ENCODE data around the gene NOTCH2NLA. TPM values are rescaled to one million over a fixed set of nuclear protein-coding genes. Genes with fewer than 3 reads are reported as not detected.
A peak's percentile ranks its signal among the peaks of the same experiment; 100 is the strongest.
"Not testable (repeated sequence)": the region's sequence is repeated elsewhere in the genome, so short reads cannot be mapped to it uniquely, and the experiment has no call there.

The NOTCH2NLA gene
- polyA plus RNA-seq: 30.4 to 44.1 TPM (median 31.0 TPM) in 3 replicates
- 38.0 TPM for polyA plus RNA-seq (2011; ENCODE audit: low read depth)
- 33.6 and 34.7 TPM in 2 replicates for polyA plus RNA-seq (2011; cell fraction: cytosol; rRNA removed)
- 53.1 and 53.6 TPM in 2 replicates for polyA plus RNA-seq (2011; cell fraction: nucleus; rRNA removed)
- 28.5 and 53.3 TPM in 2 replicates for polyA plus RNA-seq (2012; ENCODE audit: low replicate concordance)
- 104 to 211 TPM (median 161 TPM) in 3 replicates for polyA minus RNA-seq
- polyA minus RNA-seq (2011; cell fraction: cytosol; rRNA and poly(A)+ RNA removed): 59.5 TPM
- polyA minus RNA-seq (2011; cell fraction: nucleus; rRNA and poly(A)+ RNA removed): 146 and 234 TPM in 2 replicates

DNA sequence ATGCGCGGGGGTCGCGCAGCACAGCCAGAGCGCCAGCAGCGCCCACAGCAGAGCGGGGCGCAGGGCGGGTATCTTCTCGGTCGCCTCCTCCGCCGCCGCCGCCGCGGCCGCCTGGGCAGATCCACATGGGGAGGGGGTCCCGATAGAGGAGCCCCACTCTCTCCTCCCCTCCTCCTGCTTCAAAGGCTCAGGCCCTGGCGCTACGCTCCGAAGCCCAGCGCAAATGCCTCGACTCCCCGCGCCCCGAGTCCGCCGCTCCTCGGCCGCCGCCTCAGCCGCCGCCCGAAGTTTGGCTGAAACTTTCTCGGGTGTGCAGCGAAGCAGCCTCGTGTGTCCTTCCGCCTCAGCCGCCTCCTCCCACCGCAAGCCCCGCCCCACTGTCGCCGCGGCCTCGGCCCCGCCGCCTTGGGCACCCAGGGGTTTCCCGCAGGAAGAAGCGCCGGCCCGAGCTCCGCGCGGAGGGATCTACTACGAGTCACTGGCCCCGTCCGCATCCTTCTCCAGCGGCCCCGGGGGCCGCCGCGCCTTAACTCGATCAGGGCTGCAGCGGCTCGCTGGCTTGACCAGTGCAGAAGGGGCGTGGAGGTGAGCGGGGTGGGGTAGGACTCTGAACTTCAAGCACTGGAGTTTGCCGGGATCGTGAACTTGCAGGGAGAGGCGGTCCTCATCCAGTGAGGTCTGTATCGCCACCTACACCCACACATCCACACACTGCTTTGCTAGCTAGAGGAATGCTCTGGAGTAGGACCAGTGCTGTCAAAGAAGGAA lies at the start of gene NOTCH2NLA:
TSS of gene NOTCH2NLA (minus strand) at position 312 of the 768 bp plus-strand sequence. CDS start 39,684 bp downstream, outside the sequence.
- Histone ChIP-seq H3K9ac (ENCODE audit: control insufficient read depth, extremely low read depth, insufficient read depth, low read length) (peak within 1 kb of the TSS; percentile 73), H3K27ac (ENCODE audit: control insufficient read depth, insufficient read depth, low read length) (peak within 1 kb of the TSS; percentile 52), H3K4me3 (ENCODE audit: control insufficient read depth in 2 of 3, extremely low read depth in 1 of 3, insufficient read depth in 2 of 3, low read depth in 1 of 3, low read length in 3 of 3) (peak within 1 kb of the TSS in 2 of 3 experiments; percentile 38 to 51)
- H3K4me2 ChIP-seq (ENCODE audit: control insufficient read depth, extremely low read depth, insufficient read depth, low read depth, low read length); H3K79me2 ChIP-seq (ENCODE audit: control insufficient read depth, insufficient read depth, low read length); H3K9me3 ChIP-seq (ENCODE audit: control insufficient read depth, low read depth, low read length); H2AFZ ChIP-seq (ENCODE audit: control insufficient read depth, low read length); H3K9me1 ChIP-seq (ENCODE audit: control insufficient read depth, extremely low read depth, insufficient read depth, low read length); H3K4me1 ChIP-seq (ENCODE audit: control insufficient read depth, extremely low read depth, insufficient read depth, low read length); dilution Hi-C loops (cut with MboI; ENCODE audit: extremely low pct_ligation_motif_present, low sequenced_read_pairs); FAIRE-seq; H4K20me1 ChIP-seq (ENCODE audit: control insufficient read depth, extremely low read depth, insufficient read depth, low read length); DNase-seq (ENCODE audit: low read depth, low spot score); H3K36me3 ChIP-seq (ENCODE audit: control insufficient read depth in 2 of 2, extremely low read depth in 1 of 2, insufficient read depth in 2 of 2, low read length in 2 of 2); H3K27me3 ChIP-seq (ENCODE audit: control insufficient read depth, extremely low read depth, insufficient read depth, low read length): not testable (repeated sequence)

DNA sequence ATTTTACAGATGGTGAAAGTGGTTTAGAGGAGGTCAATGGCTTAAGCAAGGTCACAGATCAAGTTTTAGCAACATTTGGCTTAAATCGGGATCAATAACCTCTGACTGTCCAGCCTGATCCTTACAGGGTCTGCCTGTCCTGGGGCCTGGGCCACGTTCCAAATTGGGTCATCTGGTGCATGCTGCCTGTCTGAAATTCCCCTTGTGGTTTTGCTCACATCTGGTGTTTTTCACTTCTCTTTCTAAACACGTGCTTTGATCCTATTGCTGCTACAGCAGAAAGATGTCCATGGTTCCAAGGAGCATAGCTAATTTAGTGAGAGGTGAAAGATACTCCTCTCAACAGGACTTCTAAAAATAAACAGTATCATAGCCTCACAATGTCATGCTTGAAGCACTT lies 49.5 kb upstream of the NOTCH2NLA start:
- H3K4me2 ChIP-seq (ENCODE audit: control insufficient read depth, extremely low read depth, insufficient read depth, low read depth, low read length); H3K9ac ChIP-seq (ENCODE audit: control insufficient read depth, extremely low read depth, insufficient read depth, low read length); H3K4me1 ChIP-seq (ENCODE audit: control insufficient read depth, extremely low read depth, insufficient read depth, low read length); H3K27ac ChIP-seq (ENCODE audit: control insufficient read depth, insufficient read depth, low read length); FAIRE-seq; H3K4me3 ChIP-seq (ENCODE audit: control insufficient read depth in 2 of 3, extremely low read depth in 1 of 3, insufficient read depth in 2 of 3, low read depth in 1 of 3, low read length in 3 of 3); DNase-seq (ENCODE audit: low read depth, low spot score); dilution Hi-C loops (cut with MboI; ENCODE audit: extremely low pct_ligation_motif_present, low sequenced_read_pairs); H3K36me3 ChIP-seq (ENCODE audit: control insufficient read depth in 2 of 2, extremely low read depth in 1 of 2, insufficient read depth in 2 of 2, low read length in 2 of 2); H4K20me1 ChIP-seq (ENCODE audit: control insufficient read depth, extremely low read depth, insufficient read depth, low read length); H2AFZ ChIP-seq (ENCODE audit: control insufficient read depth, low read length); H3K79me2 ChIP-seq (ENCODE audit: control insufficient read depth, insufficient read depth, low read length); H3K27me3 ChIP-seq (ENCODE audit: control insufficient read depth, extremely low read depth, insufficient read depth, low read length); H3K9me3 ChIP-seq (ENCODE audit: control insufficient read depth, low read depth, low read length); H3K9me1 ChIP-seq (ENCODE audit: control insufficient read depth, extremely low read depth, insufficient read depth, low read length): not testable (repeated sequence)

DNA sequence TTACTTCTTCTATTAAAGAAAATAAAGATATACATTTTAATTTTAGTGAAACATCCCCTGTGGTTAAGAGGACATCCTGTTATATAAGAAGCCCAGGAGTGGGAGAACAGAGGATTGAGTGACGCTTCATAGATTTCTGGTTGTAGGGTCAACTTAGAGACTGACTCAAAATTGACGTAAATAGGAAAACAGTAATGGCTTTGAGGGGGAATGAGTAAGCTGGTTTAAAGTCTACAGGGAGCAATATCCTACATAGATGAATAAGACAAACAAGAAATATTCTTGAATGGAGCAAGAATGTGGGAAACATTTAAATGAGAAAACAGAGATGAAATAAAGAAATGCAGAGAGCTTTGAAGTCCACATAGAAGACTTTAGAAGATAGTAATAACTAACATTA lies 48.3 kb upstream of the NOTCH2NLA start:
- dilution Hi-C loops (cut with MboI; ENCODE audit: extremely low pct_ligation_motif_present, low sequenced_read_pairs); H3K9me3 ChIP-seq (ENCODE audit: control insufficient read depth, low read depth, low read length); FAIRE-seq; H4K20me1 ChIP-seq (ENCODE audit: control insufficient read depth, extremely low read depth, insufficient read depth, low read length); H3K4me1 ChIP-seq (ENCODE audit: control insufficient read depth, extremely low read depth, insufficient read depth, low read length); H3K9ac ChIP-seq (ENCODE audit: control insufficient read depth, extremely low read depth, insufficient read depth, low read length); H2AFZ ChIP-seq (ENCODE audit: control insufficient read depth, low read length); H3K4me2 ChIP-seq (ENCODE audit: control insufficient read depth, extremely low read depth, insufficient read depth, low read depth, low read length); H3K27me3 ChIP-seq (ENCODE audit: control insufficient read depth, extremely low read depth, insufficient read depth, low read length); H3K27ac ChIP-seq (ENCODE audit: control insufficient read depth, insufficient read depth, low read length); H3K4me3 ChIP-seq (ENCODE audit: control insufficient read depth in 2 of 3, extremely low read depth in 1 of 3, insufficient read depth in 2 of 3, low read depth in 1 of 3, low read length in 3 of 3); H3K36me3 ChIP-seq (ENCODE audit: control insufficient read depth in 2 of 2, extremely low read depth in 1 of 2, insufficient read depth in 2 of 2, low read length in 2 of 2); H3K9me1 ChIP-seq (ENCODE audit: control insufficient read depth, extremely low read depth, insufficient read depth, low read length); DNase-seq (ENCODE audit: low read depth, low spot score); H3K79me2 ChIP-seq (ENCODE audit: control insufficient read depth, insufficient read depth, low read length): not testable (repeated sequence)

GRCh38 chr1:146274083-146274482 lies 45.3 kb upstream of the NOTCH2NLA start:
- H4K20me1 ChIP-seq (ENCODE audit: control insufficient read depth, extremely low read depth, insufficient read depth, low read length); dilution Hi-C loops (cut with MboI; ENCODE audit: extremely low pct_ligation_motif_present, low sequenced_read_pairs); H3K4me3 ChIP-seq (ENCODE audit: control insufficient read depth in 2 of 3, extremely low read depth in 1 of 3, insufficient read depth in 2 of 3, low read depth in 1 of 3, low read length in 3 of 3); H3K9ac ChIP-seq (ENCODE audit: control insufficient read depth, extremely low read depth, insufficient read depth, low read length); H3K4me1 ChIP-seq (ENCODE audit: control insufficient read depth, extremely low read depth, insufficient read depth, low read length); H3K9me3 ChIP-seq (ENCODE audit: control insufficient read depth, low read depth, low read length); H3K9me1 ChIP-seq (ENCODE audit: control insufficient read depth, extremely low read depth, insufficient read depth, low read length); H3K27me3 ChIP-seq (ENCODE audit: control insufficient read depth, extremely low read depth, insufficient read depth, low read length); H3K36me3 ChIP-seq (ENCODE audit: control insufficient read depth in 2 of 2, extremely low read depth in 1 of 2, insufficient read depth in 2 of 2, low read length in 2 of 2); H3K4me2 ChIP-seq (ENCODE audit: control insufficient read depth, extremely low read depth, insufficient read depth, low read depth, low read length); FAIRE-seq; H2AFZ ChIP-seq (ENCODE audit: control insufficient read depth, low read length); H3K79me2 ChIP-seq (ENCODE audit: control insufficient read depth, insufficient read depth, low read length); DNase-seq (ENCODE audit: low read depth, low spot score); H3K27ac ChIP-seq (ENCODE audit: control insufficient read depth, insufficient read depth, low read length): not testable (repeated sequence)

DNA sequence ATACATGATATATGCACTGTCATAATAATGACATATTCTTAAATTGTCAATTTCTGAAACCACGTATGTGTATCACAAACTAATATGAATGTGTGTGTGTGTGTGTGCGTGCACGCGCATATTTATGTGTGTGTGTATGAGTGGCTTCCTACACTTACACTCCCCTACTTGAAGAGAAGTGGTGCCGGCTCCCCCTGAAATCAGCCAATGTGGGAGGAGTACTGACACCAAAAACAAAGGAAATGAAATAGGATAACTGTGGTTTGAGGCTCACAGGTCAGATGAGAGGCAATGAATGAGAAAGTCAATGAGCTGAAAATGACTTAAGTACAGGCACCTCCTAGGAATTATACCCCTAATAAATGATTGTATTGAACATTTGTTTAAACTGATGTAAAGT lies 44.4 kb upstream of the NOTCH2NLA start:
- H3K36me3 ChIP-seq (ENCODE audit: control insufficient read depth in 2 of 2, extremely low read depth in 1 of 2, insufficient read depth in 2 of 2, low read length in 2 of 2); FAIRE-seq; H3K9ac ChIP-seq (ENCODE audit: control insufficient read depth, extremely low read depth, insufficient read depth, low read length); H3K9me3 ChIP-seq (ENCODE audit: control insufficient read depth, low read depth, low read length); H3K4me3 ChIP-seq (ENCODE audit: control insufficient read depth in 2 of 3, extremely low read depth in 1 of 3, insufficient read depth in 2 of 3, low read depth in 1 of 3, low read length in 3 of 3); H3K27me3 ChIP-seq (ENCODE audit: control insufficient read depth, extremely low read depth, insufficient read depth, low read length); dilution Hi-C loops (cut with MboI; ENCODE audit: extremely low pct_ligation_motif_present, low sequenced_read_pairs); H2AFZ ChIP-seq (ENCODE audit: control insufficient read depth, low read length); H3K79me2 ChIP-seq (ENCODE audit: control insufficient read depth, insufficient read depth, low read length); DNase-seq (ENCODE audit: low read depth, low spot score); H3K9me1 ChIP-seq (ENCODE audit: control insufficient read depth, extremely low read depth, insufficient read depth, low read length); H3K4me1 ChIP-seq (ENCODE audit: control insufficient read depth, extremely low read depth, insufficient read depth, low read length); H4K20me1 ChIP-seq (ENCODE audit: control insufficient read depth, extremely low read depth, insufficient read depth, low read length); H3K27ac ChIP-seq (ENCODE audit: control insufficient read depth, insufficient read depth, low read length); H3K4me2 ChIP-seq (ENCODE audit: control insufficient read depth, extremely low read depth, insufficient read depth, low read depth, low read length): not testable (repeated sequence)

Data from keratinocyte (primary cell).